Measurements from ENCODE around the gene DHDH.

- TF ChIP-seq, protein P1, sequence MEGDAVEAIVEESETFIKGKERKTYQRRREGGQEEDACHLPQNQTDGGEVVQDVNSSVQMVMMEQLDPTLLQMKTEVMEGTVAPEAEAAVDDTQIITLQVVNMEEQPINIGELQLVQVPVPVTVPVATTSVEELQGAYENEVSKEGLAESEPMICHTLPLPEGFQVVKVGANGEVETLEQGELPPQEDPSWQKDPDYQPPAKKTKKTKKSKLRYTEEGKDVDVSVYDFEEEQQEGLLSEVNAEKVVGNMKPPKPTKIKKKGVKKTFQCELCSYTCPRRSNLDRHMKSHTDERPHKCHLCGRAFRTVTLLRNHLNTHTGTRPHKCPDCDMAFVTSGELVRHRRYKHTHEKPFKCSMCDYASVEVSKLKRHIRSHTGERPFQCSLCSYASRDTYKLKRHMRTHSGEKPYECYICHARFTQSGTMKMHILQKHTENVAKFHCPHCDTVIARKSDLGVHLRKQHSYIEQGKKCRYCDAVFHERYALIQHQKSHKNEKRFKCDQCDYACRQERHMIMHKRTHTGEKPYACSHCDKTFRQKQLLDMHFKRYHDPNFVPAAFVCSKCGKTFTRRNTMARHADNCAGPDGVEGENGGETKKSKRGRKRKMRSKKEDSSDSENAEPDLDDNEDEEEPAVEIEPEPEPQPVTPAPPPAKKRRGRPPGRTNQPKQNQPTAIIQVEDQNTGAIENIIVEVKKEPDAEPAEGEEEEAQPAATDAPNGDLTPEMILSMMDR (IDR thresholded peaks at IDR 0.05; ENCODE audit: low read depth, low read length, poor library complexity, severe bottlenecking) = no peak
- TF ChIP-seq EZH2phosphoT487 (IDR thresholded peaks at IDR 0.05; ENCODE audit: borderline replicate concordance, low read length) = no peak
These were observed 13.7 kb downstream of the DHDH start for GRCh38 chr19:48947258-48947542.

Measured in DOHH2 (cell line).